ENCODE results near the gene PIMREG. TPM values are rescaled to one million over a fixed set of nuclear protein-coding genes. Genes with fewer than 3 reads are reported as not detected.

The PIMREG gene
- total RNA-seq, 1 donor from 2014 or later, result 0.27 TPM

GRCh38 chr17:6428207-6428965, 15.9 kb upstream of the PIMREG start:
- Mint-ChIP-seq H3K9me3 (peaks cover 12% of the 10 kb centered on the region), H3K4me1 (peaks cover 10% of the 10 kb centered on the region), H3K36me3 (ENCODE audit: low read depth) (peaks cover 3% of the 10 kb centered on the region), H3K27ac (no peak overlapping the region), H3K27me3 (peaks cover 8% of the 10 kb centered on the region), H3K4me3 (no peak overlapping the region)
- CTCF ChIA-PET, result interaction anchor here (0.6 to 0.7 kb wide), 2 partner anchors 839 to 900 kb away, joined by 3 read pairs; no protein-coding TSS in a partner anchor
- ATAC-seq (ENCODE audit: low read depth) (no peak), DNase-seq (no peak)
- POLR2A ChIA-PET, result no interaction called here
- TF ChIP-seq CTCF (IDR thresholded peaks at IDR 0.05), result no peak
- intact Hi-C loops (cut with micrococcal nuclease), result no loop called here

GRCh38 chr17:6429266-6429665, 15.0 kb upstream of the PIMREG start:
- CTCF ChIA-PET, result no interaction called here
- intact Hi-C loops (cut with micrococcal nuclease), result no loop called here

GRCh38 chr17:6430769-6431168, 13.5 kb upstream of the PIMREG start:
- CTCF ChIA-PET, result no interaction called here

More at GRCh38 chr17:6429266-6429665, 15.0 kb upstream of the PIMREG start:
- H3K27ac Mint-ChIP-seq, result no peak overlapping the region
- POLR2A ChIA-PET, result no interaction called here
- peaks cover 3% of the 10 kb centered on the region for H3K36me3 Mint-ChIP-seq (ENCODE audit: low read depth)
- peaks cover 10% of the 10 kb centered on the region for H3K4me1 Mint-ChIP-seq
- TF ChIP-seq CTCF (IDR thresholded peaks at IDR 0.05), result no peak
- no peak for ATAC-seq (ENCODE audit: low read depth)
- H3K9me3 Mint-ChIP-seq, result peaks cover 12% of the 10 kb centered on the region
- no peak for DNase-seq
- no peak overlapping the region for H3K4me3 Mint-ChIP-seq
- peaks cover 12% of the 10 kb centered on the region for H3K27me3 Mint-ChIP-seq

GRCh38 chr17:6435051-6435450, 9.2 kb upstream of the PIMREG start, which contains the start of gene AIPL1:
TSS of gene AIPL1 (minus strand) at chr17:6435121. CDS start at chr17:6435104, 17 bp downstream.
- DNase-seq (no peak), ATAC-seq (ENCODE audit: low read depth) (no peak)
- intact Hi-C loops (cut with micrococcal nuclease), result loop anchor here (5.0 kb wide), 1 partner anchor 728 kb away; no protein-coding TSS in a partner anchor
- Mint-ChIP-seq H3K9me3 (peaks cover 9% of the 10 kb centered on the region), H3K4me3 (no peak within 1 kb of the TSS), H3K36me3 (ENCODE audit: low read depth) (peaks cover 3% of the 10 kb centered on the region), H3K27me3 (peaks cover 36% of the 10 kb centered on the region), H3K4me1 (peaks cover 2% of the 10 kb centered on the region), H3K27ac (no peak within 1 kb of the TSS)
- POLR2A ChIA-PET, result interaction anchor here (0.6 kb wide), 1 partner anchor 1812 kb away, joined by 4 read pairs; no protein-coding TSS in a partner anchor
- TF ChIP-seq CTCF (IDR thresholded peaks at IDR 0.05), result no peak
- CTCF ChIA-PET, result interaction anchor here (2.5 to 2.9 kb wide), 2 partner anchors 842 to 847 kb away, joined by 20 to 28 read pairs; no protein-coding TSS in a partner anchor

More at GRCh38 chr17:6430769-6431168, 13.5 kb upstream of the PIMREG start:
- Mint-ChIP-seq H3K27me3 (peaks cover 10% of the 10 kb centered on the region), H3K4me1 (peaks cover 10% of the 10 kb centered on the region), H3K4me3 (no peak overlapping the region), H3K36me3 (ENCODE audit: low read depth) (peaks cover 3% of the 10 kb centered on the region), H3K27ac (no peak overlapping the region), H3K9me3 (peaks cover 12% of the 10 kb centered on the region)
- DNase-seq (no peak), ATAC-seq (ENCODE audit: low read depth) (no peak)
- no peak for TF ChIP-seq CTCF (IDR thresholded peaks at IDR 0.05)
- intact Hi-C loops (cut with micrococcal nuclease), result no loop called here
- POLR2A ChIA-PET, result no interaction called here

- no peak for TF ChIP-seq CTCF (IDR thresholded peaks at IDR 0.05)
- intact Hi-C loops (cut with micrococcal nuclease), result loop anchor here (1.0 to 5.0 kb wide), 3 partner anchors 729 to 849 kb away; no protein-coding TSS in a partner anchor
- no peaks in the 10 kb centered on the region for H3K36me3 Mint-ChIP-seq (ENCODE audit: low read depth)
- peaks cover 36% of the 10 kb centered on the region for H3K27me3 Mint-ChIP-seq
- ATAC-seq (ENCODE audit: low read depth), result peak; percentile 95
- H3K9me3 Mint-ChIP-seq, result peaks cover 6% of the 10 kb centered on the region
- DNase-seq, result peak; percentile 39
- H3K4me3 Mint-ChIP-seq, result no peak overlapping the region
- ChIA-PET POLR2A (interaction anchor here (0.6 kb wide), 1 partner anchor 131 kb away, joined by 11 read pairs; no protein-coding TSS in a partner anchor), CTCF (interaction anchor here (0.6 to 2.9 kb wide), 10 partner anchors 9 to 854 kb away, joined by 3 to 28 read pairs (median 6); partner anchors contain the start of genes NLRP1 and PIMREG)
- no peak overlapping the region for H3K27ac Mint-ChIP-seq
- H3K4me1 Mint-ChIP-seq, result peaks cover 2% of the 10 kb centered on the region
These were observed 8.3 kb upstream of the PIMREG start for GRCh38 chr17:6435968-6436367.

Data from activated B cell treated with CpG ODN at 0.5 μM for 24 hours (primary cell).